ENCODE data around the gene FAHD2A.

DNA sequence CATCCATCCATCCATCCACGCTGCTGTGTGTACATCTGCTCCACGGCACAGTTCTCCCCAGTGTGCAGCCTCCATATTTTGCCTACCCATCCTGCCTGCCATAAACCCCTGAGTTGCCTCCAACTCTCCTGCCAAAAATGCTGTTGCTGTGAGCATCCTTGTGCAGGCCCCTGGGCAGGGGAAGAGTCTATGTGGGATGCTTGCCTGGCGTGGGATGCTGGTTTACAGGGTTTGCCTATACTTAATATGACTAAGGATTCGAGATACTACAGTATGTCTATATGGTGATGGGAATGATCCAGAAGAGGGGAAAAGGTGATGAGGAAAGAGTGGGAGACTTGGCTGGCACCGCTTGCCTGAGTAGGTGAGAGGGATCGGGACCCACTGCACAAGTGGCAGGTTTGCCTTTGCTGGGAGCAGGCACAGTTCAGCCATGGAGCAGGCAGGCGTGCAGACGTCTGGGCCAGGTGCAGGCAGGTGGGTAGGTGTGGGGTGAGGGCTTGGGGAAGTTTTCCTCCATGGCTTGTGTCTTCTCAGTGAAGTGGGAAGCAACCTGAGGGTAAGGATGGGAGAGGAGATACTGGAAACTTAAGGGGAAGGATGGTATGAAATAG, 30.2 kb upstream of the FAHD2A start:
- TF ChIP-seq, protein P1, sequence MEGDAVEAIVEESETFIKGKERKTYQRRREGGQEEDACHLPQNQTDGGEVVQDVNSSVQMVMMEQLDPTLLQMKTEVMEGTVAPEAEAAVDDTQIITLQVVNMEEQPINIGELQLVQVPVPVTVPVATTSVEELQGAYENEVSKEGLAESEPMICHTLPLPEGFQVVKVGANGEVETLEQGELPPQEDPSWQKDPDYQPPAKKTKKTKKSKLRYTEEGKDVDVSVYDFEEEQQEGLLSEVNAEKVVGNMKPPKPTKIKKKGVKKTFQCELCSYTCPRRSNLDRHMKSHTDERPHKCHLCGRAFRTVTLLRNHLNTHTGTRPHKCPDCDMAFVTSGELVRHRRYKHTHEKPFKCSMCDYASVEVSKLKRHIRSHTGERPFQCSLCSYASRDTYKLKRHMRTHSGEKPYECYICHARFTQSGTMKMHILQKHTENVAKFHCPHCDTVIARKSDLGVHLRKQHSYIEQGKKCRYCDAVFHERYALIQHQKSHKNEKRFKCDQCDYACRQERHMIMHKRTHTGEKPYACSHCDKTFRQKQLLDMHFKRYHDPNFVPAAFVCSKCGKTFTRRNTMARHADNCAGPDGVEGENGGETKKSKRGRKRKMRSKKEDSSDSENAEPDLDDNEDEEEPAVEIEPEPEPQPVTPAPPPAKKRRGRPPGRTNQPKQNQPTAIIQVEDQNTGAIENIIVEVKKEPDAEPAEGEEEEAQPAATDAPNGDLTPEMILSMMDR (optimal IDR thresholded peaks at IDR 0.05 in 1 of 3, IDR thresholded peaks at IDR 0.05 in 1 of 3, conservative IDR thresholded peaks at IDR 0.05 in 1 of 3; ENCODE audit: extremely low read depth in 1 of 3, insufficient read depth in 2 of 3, low read length in 3 of 3): no peak
- no peak for TF ChIP-seq EZH2 (IDR thresholded peaks at IDR 0.05; ENCODE audit: low read length)

All from keratinocyte (primary cell).